PC-9 (cell line): Measurements from ENCODE around the gene VANGL1. TPM values are rescaled to one million over a fixed set of nuclear protein-coding genes. Genes with fewer than 3 reads are reported as not detected.

Experiments used
- BruUV-seq: library from RNA; stranded (reverse); fragments of 400-500 nt; replicated peaks from 2 replicates; lab custom pipeline; 2021; lab: Mats Ljungman, UMichigan
- CTCF ChIA-PET: fragments of 300-600 bp; sonication (Branson Sonifier 250); formaldehyde crosslinking; loops from one replicate; lab custom pipeline; 2022; ENCODE audit warnings: antibody characterized with exemption; lab: Charles Lee
- POLR2A ChIA-PET: fragments of 300-600 bp; sonication (Branson Sonifier 250); formaldehyde crosslinking; loops from one replicate; lab custom pipeline; 2022; ENCODE audit warnings: antibody characterized with exemption; ENCODE audit not compliant: unreplicated experiment; lab: Charles Lee
- DNase-seq, 2 experiments: peaks; one replicate each; pipeline versions ENCODE4 v3.0.0 to v3.0.0-alpha.2; 2015 to 2022; ENCODE audit warnings: mixed read lengths in 1 of 2
- H2AFZ ChIP-seq: fragments of 200-600 bp; sonication (generic); 2 replicates; pipeline ENCODE4 v1.8.1; 2017; ENCODE audit warnings: antibody characterized with exemption
- H3F3A ChIP-seq: fragments of 200-600 bp; sonication (generic); 2 replicates; pipeline ENCODE4 v1.8.1; 2017; ENCODE audit warnings: antibody characterized with exemption, mild to moderate bottlenecking, low read depth; ENCODE audit not compliant: insufficient read depth
- H3K27ac ChIP-seq: fragments of 200-600 bp; sonication (generic); 2 replicates; pipeline ENCODE4 v1.6.1; 2016; ENCODE audit warnings: mixed run types
- H3K27me3 ChIP-seq: fragments of 200-600 bp; sonication (generic); 2 replicates; pipeline ENCODE4 v1.6.1; 2016; ENCODE audit warnings: low read depth, mixed run types; ENCODE audit not compliant: insufficient read depth
- H3K36me3 ChIP-seq: fragments of 200-600 bp; sonication (generic); 2 replicates; pipeline ENCODE4 v1.6.1; 2016; ENCODE audit warnings: low read depth, mixed run types
- H3K4me1 ChIP-seq: fragments of 200-600 bp; sonication (generic); replicated peaks from 2 replicates; pipeline ENCODE4 v1.6.1; 2016; ENCODE audit warnings: mixed run types; ENCODE audit not compliant: insufficient read depth
- H3K4me2 ChIP-seq: fragments of 200-600 bp; sonication (generic); 2 replicates; pipeline ENCODE4 v1.6.1; 2017; ENCODE audit warnings: mixed run types
- H3K4me3 ChIP-seq: fragments of 200-600 bp; sonication (generic); 2 replicates; pipeline ENCODE4 v1.6.1; 2016; ENCODE audit warnings: mixed run types
- H3K79me2 ChIP-seq: fragments of 200-600 bp; sonication (generic); 2 replicates; pipeline ENCODE4 v1.6.1; 2017; ENCODE audit warnings: low read depth, mixed run types
- H3K9me2 ChIP-seq: fragments of 200-600 bp; sonication (generic); 2 replicates; pipeline ENCODE4 v1.8.1; 2017; ENCODE audit warnings: mild to moderate bottlenecking; ENCODE audit not compliant: insufficient read depth
- H3K9me3 ChIP-seq: fragments of 200-600 bp; sonication (generic); 2 replicates; pipeline ENCODE4 v1.8.1; 2016; ENCODE audit warnings: low read depth; ENCODE audit not compliant: insufficient read depth
- H4K20me1 ChIP-seq: fragments of 200-600 bp; sonication (generic); 2 replicates; pipeline ENCODE4 v1.8.1; 2017; ENCODE audit not compliant: insufficient read depth
- CTCF ChIP-seq: fragments of 200-600 bp; sonication (generic); conservative IDR thresholded peaks from 2 replicates; pipeline ENCODE4 v1.6.1; 2017; ENCODE audit warnings: mixed run types, antibody characterized with exemption, mild to moderate bottlenecking, moderate library complexity
- EZH2 ChIP-seq: fragments of 200-600 bp; sonication (generic); IDR thresholded peaks from 2 replicates; pipeline ENCODE4 v1.8.0; 2017; ENCODE audit warnings: antibody characterized with exemption, low read depth
- intact Hi-C: fragments of 100-400 bp; cut with micrococcal nuclease; formaldehyde crosslinking; loops from one replicate; pipeline ENCODE4 v1.10.0; 2022; ENCODE audit not compliant: unreplicated experiment
- total RNA-seq: library from RNA; stranded (reverse); gene quantifications from 2 replicates; pipeline ENCODE4 v1.2.3, GENCODE V29; 2021

Gene VANGL1
- total RNA-seq, 1 experiment from 2014 or later, result 43.0 TPM

- no peaks in the 10 kb centered on the region for H3K4me1 ChIP-seq
- H3K9me2 ChIP-seq, result no peaks in the 10 kb centered on the region; the same call in 1 of the 2 replicates
- POLR2A ChIA-PET, result no interaction called here
- intact Hi-C loops, result no loop called here
- no peak for DNase-seq
- no peak overlapping the region for H2AFZ ChIP-seq
- H3F3A ChIP-seq, result no peaks in the 10 kb centered on the region
- peaks cover 61% of the 10 kb centered on the region for H3K36me3 ChIP-seq
- no peaks in the 10 kb centered on the region for H4K20me1 ChIP-seq
- H3K27me3 ChIP-seq, result no peaks in the 10 kb centered on the region
- H3K4me3 ChIP-seq, result no peak overlapping the region
- no TSS peak for BruUV-seq
- H3K4me2 ChIP-seq, result no peak overlapping the region
- CTCF ChIA-PET, result no interaction called here
- TF ChIP-seq CTCF (no peak), EZH2 (no peak)
- no peak overlapping the region for H3K27ac ChIP-seq
- H3K9me3 ChIP-seq, result no peaks in the 10 kb centered on the region
- peaks cover 60% of the 10 kb centered on the region for H3K79me2 ChIP-seq
Observed at GRCh38 chr1:115655306-115655663, 13.5 kb downstream of the VANGL1 start.

DNA sequence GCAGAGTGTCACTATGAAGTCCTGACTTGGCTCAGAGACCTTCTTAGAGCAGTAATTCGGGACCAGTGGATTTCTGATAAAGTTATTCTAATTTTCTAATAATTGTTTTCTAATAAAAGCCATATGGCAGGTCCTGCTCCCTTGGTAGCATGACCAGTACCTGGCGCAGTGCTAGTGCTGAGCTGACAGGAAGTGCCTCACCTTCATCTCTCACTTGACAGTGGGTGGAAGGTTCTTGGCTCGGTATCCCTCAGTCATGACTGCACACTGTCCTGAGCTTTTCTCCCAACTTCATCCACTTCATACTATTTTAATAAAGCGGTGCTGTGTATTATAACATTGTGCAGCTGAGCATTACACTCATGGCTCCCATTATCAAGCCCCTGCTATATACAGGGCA is 14.1 kb downstream of the VANGL1 start:
- H3K4me2 ChIP-seq, result no peak overlapping the region
- no peaks in the 10 kb centered on the region for H3K9me3 ChIP-seq
- no peak for DNase-seq
- no peaks in the 10 kb centered on the region for H4K20me1 ChIP-seq
- no peak overlapping the region for H2AFZ ChIP-seq
- no peaks in the 10 kb centered on the region for H3K27me3 ChIP-seq
- H3K4me3 ChIP-seq, result no peak overlapping the region
- H3F3A ChIP-seq, result no peaks in the 10 kb centered on the region
- H3K79me2 ChIP-seq, result peaks cover 54% of the 10 kb centered on the region
- no TSS peak for BruUV-seq
- intact Hi-C loops, result no loop called here
- TF ChIP-seq CTCF (no peak), EZH2 (no peak)
- no peaks in the 10 kb centered on the region for H3K4me1 ChIP-seq
- POLR2A ChIA-PET, result no interaction called here
- H3K27ac ChIP-seq, result no peak overlapping the region
- H3K36me3 ChIP-seq, result peaks cover 64% of the 10 kb centered on the region
- CTCF ChIA-PET, result no interaction called here
- H3K9me2 ChIP-seq, result no peaks in the 10 kb centered on the region; the same call in 1 of the 2 replicates

DNA sequence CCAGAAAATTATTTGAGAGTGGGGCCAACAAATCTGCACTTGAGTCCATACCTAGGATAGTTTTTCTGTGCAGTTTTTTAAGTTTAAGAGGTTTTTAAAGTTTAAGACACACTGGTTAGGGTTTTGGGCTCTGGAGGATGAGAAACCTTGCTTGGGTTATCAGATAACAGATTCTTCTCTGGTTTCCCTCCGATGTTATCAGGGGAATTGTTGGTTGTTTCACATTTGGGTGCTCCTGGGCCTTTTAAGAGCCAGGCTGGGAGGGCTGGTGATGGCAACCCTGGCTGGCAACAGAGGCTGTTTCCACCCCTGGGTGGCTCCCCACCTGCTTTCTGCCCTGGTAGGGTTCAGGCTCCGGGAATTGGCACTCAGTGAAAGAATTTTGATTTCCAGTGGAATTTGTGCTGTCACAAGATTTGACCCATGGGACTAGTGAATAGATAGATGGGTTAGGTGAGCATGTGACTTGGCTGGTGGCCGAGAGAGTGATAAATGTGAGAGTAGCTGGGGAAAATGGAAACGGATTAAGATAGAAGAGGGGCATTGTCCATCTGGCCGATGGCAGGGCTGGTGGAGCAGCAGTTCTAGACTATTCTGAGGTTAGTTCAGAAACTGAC is 14.8 kb downstream of the VANGL1 start:
- intact Hi-C loops, result no loop called here
- H3K79me2 ChIP-seq, result peaks cover 47% of the 10 kb centered on the region
- ChIA-PET POLR2A (no interaction called here), CTCF (no interaction called here)
- H3K36me3 ChIP-seq, result peaks cover 59% of the 10 kb centered on the region
- H3K9me2 ChIP-seq, result no peaks in the 10 kb centered on the region; the same call in 1 of the 2 replicates
- no peaks in the 10 kb centered on the region for H3F3A ChIP-seq
- H3K4me2 ChIP-seq, result no peak overlapping the region
- no peaks in the 10 kb centered on the region for H3K4me1 ChIP-seq
- no peak overlapping the region for H2AFZ ChIP-seq
- no peak for TF ChIP-seq EZH2
- TF ChIP-seq CTCF, result no peak
- no peaks in the 10 kb centered on the region for H3K9me3 ChIP-seq
- H4K20me1 ChIP-seq, result no peaks in the 10 kb centered on the region
- no TSS peak for BruUV-seq
- H3K27ac ChIP-seq, result no peak overlapping the region
- no peaks in the 10 kb centered on the region for H3K27me3 ChIP-seq
- no peak overlapping the region for H3K4me3 ChIP-seq
- no peak for DNase-seq
